Measurements from ENCODE around the gene EEFSEC.

EEFSEC gene

GRCh38 chr3:128356822-128357221 lies 203.5 kb downstream of the EEFSEC start:
- peaks cover 10% of the 10 kb centered on the region for H3K4me1 ChIP-seq (ENCODE audit: control insufficient read depth, insufficient read depth, low read length, unreplicated experiment)
- no peak overlapping the region for H3K4me3 ChIP-seq (ENCODE audit: low read depth, low read length)

GRCh38 chr3:128357538-128357937 lies 204.3 kb downstream of the EEFSEC start:
- H2AFZ ChIP-seq (ENCODE audit: low read length, unreplicated experiment) = no peak overlapping the region
- no peaks in the 10 kb centered on the region for H3K36me3 ChIP-seq (ENCODE audit: insufficient read depth, low read length)
- no peak overlapping the region for H3K27ac ChIP-seq (ENCODE audit: low read depth, low read length)
- H3K4me3 ChIP-seq (ENCODE audit: low read depth, low read length) = no peak overlapping the region
- H3K27me3 ChIP-seq (ENCODE audit: insufficient read depth, low read length) = no peaks in the 10 kb centered on the region
- no peaks in the 10 kb centered on the region for H3K79me2 ChIP-seq (ENCODE audit: control insufficient read depth, insufficient read depth, low read length, unreplicated experiment)
- H3K4me1 ChIP-seq (ENCODE audit: control insufficient read depth, insufficient read depth, low read length, unreplicated experiment) = peaks cover 10% of the 10 kb centered on the region

More at GRCh38 chr3:128356822-128357221, 203.5 kb downstream of the EEFSEC start:
- Histone ChIP-seq H3K27ac (ENCODE audit: low read depth, low read length) (no peak overlapping the region), H3K36me3 (ENCODE audit: insufficient read depth, low read length) (no peaks in the 10 kb centered on the region), H2AFZ (ENCODE audit: low read length, unreplicated experiment) (no peak overlapping the region), H3K27me3 (ENCODE audit: insufficient read depth, low read length) (no peaks in the 10 kb centered on the region), H3K79me2 (ENCODE audit: control insufficient read depth, insufficient read depth, low read length, unreplicated experiment) (no peaks in the 10 kb centered on the region)

- Histone ChIP-seq H3K79me2 (ENCODE audit: control insufficient read depth, insufficient read depth, low read length, unreplicated experiment) (no peaks in the 10 kb centered on the region), H2AFZ (ENCODE audit: low read length, unreplicated experiment) (no peak overlapping the region), H3K4me1 (ENCODE audit: control insufficient read depth, insufficient read depth, low read length, unreplicated experiment) (peaks cover 10% of the 10 kb centered on the region), H3K4me3 (ENCODE audit: low read depth, low read length) (no peak overlapping the region), H3K27me3 (ENCODE audit: insufficient read depth, low read length) (no peaks in the 10 kb centered on the region), H3K36me3 (ENCODE audit: insufficient read depth, low read length) (no peaks in the 10 kb centered on the region), H3K27ac (ENCODE audit: low read depth, low read length) (no peak overlapping the region)
Measured at GRCh38 chr3:128358156-128358895, 205.0 kb downstream of the EEFSEC start.

GRCh38 chr3:128359060-128359664 lies 205.9 kb downstream of the EEFSEC start:
- Histone ChIP-seq H3K36me3 (ENCODE audit: insufficient read depth, low read length) (no peaks in the 10 kb centered on the region), H3K79me2 (ENCODE audit: control insufficient read depth, insufficient read depth, low read length, unreplicated experiment) (no peaks in the 10 kb centered on the region), H3K4me1 (ENCODE audit: control insufficient read depth, insufficient read depth, low read length, unreplicated experiment) (peaks cover 10% of the 10 kb centered on the region), H2AFZ (ENCODE audit: low read length, unreplicated experiment) (no peak overlapping the region), H3K4me3 (ENCODE audit: low read depth, low read length) (no peak overlapping the region), H3K27ac (ENCODE audit: low read depth, low read length) (no peak overlapping the region), H3K27me3 (ENCODE audit: insufficient read depth, low read length) (no peaks in the 10 kb centered on the region)

- Histone ChIP-seq H3K27ac (ENCODE audit: low read depth, low read length) (no peak overlapping the region), H3K36me3 (ENCODE audit: insufficient read depth, low read length) (no peaks in the 10 kb centered on the region), H3K4me1 (ENCODE audit: control insufficient read depth, insufficient read depth, low read length, unreplicated experiment) (peaks cover 10% of the 10 kb centered on the region), H3K79me2 (ENCODE audit: control insufficient read depth, insufficient read depth, low read length, unreplicated experiment) (no peaks in the 10 kb centered on the region), H2AFZ (ENCODE audit: low read length, unreplicated experiment) (no peak overlapping the region), H3K27me3 (ENCODE audit: insufficient read depth, low read length) (no peaks in the 10 kb centered on the region), H3K4me3 (ENCODE audit: low read depth, low read length) (no peak overlapping the region)
Measured at GRCh38 chr3:128359846-128360642, 206.8 kb downstream of the EEFSEC start.

GRCh38 chr3:128360705-128361271 lies 207.5 kb downstream of the EEFSEC start:
- no peak overlapping the region for H3K4me3 ChIP-seq (ENCODE audit: low read depth, low read length)
- H3K27ac ChIP-seq (ENCODE audit: low read depth, low read length) = no peak overlapping the region
- H2AFZ ChIP-seq (ENCODE audit: low read length, unreplicated experiment) = no peak overlapping the region
- H3K79me2 ChIP-seq (ENCODE audit: control insufficient read depth, insufficient read depth, low read length, unreplicated experiment) = no peaks in the 10 kb centered on the region
- H3K27me3 ChIP-seq (ENCODE audit: insufficient read depth, low read length) = no peaks in the 10 kb centered on the region
- H3K4me1 ChIP-seq (ENCODE audit: control insufficient read depth, insufficient read depth, low read length, unreplicated experiment) = peaks cover 10% of the 10 kb centered on the region
- no peaks in the 10 kb centered on the region for H3K36me3 ChIP-seq (ENCODE audit: insufficient read depth, low read length)

GRCh38 chr3:128362026-128362965 lies 209.0 kb downstream of the EEFSEC start:
- Histone ChIP-seq H3K4me1 (ENCODE audit: control insufficient read depth, insufficient read depth, low read length, unreplicated experiment) (peaks cover 10% of the 10 kb centered on the region), H3K79me2 (ENCODE audit: control insufficient read depth, insufficient read depth, low read length, unreplicated experiment) (no peaks in the 10 kb centered on the region), H3K27ac (ENCODE audit: low read depth, low read length) (no peak overlapping the region), H3K36me3 (ENCODE audit: insufficient read depth, low read length) (no peaks in the 10 kb centered on the region), H2AFZ (ENCODE audit: low read length, unreplicated experiment) (no peak overlapping the region), H3K27me3 (ENCODE audit: insufficient read depth, low read length) (no peaks in the 10 kb centered on the region), H3K4me3 (ENCODE audit: low read depth, low read length) (no peak overlapping the region)

- Histone ChIP-seq H2AFZ (ENCODE audit: low read length, unreplicated experiment) (no peak overlapping the region), H3K36me3 (ENCODE audit: insufficient read depth, low read length) (no peaks in the 10 kb centered on the region), H3K4me1 (ENCODE audit: control insufficient read depth, insufficient read depth, low read length, unreplicated experiment) (peaks cover 10% of the 10 kb centered on the region), H3K27me3 (ENCODE audit: insufficient read depth, low read length) (no peaks in the 10 kb centered on the region), H3K4me3 (ENCODE audit: low read depth, low read length) (no peak overlapping the region), H3K79me2 (ENCODE audit: control insufficient read depth, insufficient read depth, low read length, unreplicated experiment) (no peaks in the 10 kb centered on the region), H3K27ac (ENCODE audit: low read depth, low read length) (no peak overlapping the region)
Measured at GRCh38 chr3:128364291-128364690, 211.0 kb downstream of the EEFSEC start.

- H3K79me2 ChIP-seq (ENCODE audit: control insufficient read depth, insufficient read depth, low read length, unreplicated experiment) = no peaks in the 10 kb centered on the region
- H3K4me3 ChIP-seq (ENCODE audit: low read depth, low read length) = no peak overlapping the region
- H3K4me1 ChIP-seq (ENCODE audit: control insufficient read depth, insufficient read depth, low read length, unreplicated experiment) = peaks cover 7% of the 10 kb centered on the region
- H3K27ac ChIP-seq (ENCODE audit: low read depth, low read length) = no peak overlapping the region
- H2AFZ ChIP-seq (ENCODE audit: low read length, unreplicated experiment) = no peak overlapping the region
- H3K27me3 ChIP-seq (ENCODE audit: insufficient read depth, low read length) = no peaks in the 10 kb centered on the region
- no peaks in the 10 kb centered on the region for H3K36me3 ChIP-seq (ENCODE audit: insufficient read depth, low read length)
Measured at GRCh38 chr3:128364808-128365360, 211.6 kb downstream of the EEFSEC start.

Measured in ACC112 (cell line).